ENCODE data around the gene GCC2. TPM values are rescaled to one million over a fixed set of nuclear protein-coding genes. Genes with fewer than 3 reads are reported as not detected.

Gene GCC2
- total RNA-seq = 10 to 100 TPM; 46.2 to 53.4 TPM

GRCh38 chr2:108448678-108449409 lies at the start of gene GCC2:
Gene GCC2 (plus strand): TSS chr2:108449206. CDS start chr2:108449275, 69 bp downstream.
- H3K27me3 Mint-ChIP-seq = no peaks in the 10 kb centered on the region
- H3K4me1 Mint-ChIP-seq = peaks cover 42% of the 10 kb centered on the region
- peaks cover 31% of the 10 kb centered on the region for H3K36me3 Mint-ChIP-seq (ENCODE audit: low read depth)
- H3K27ac Mint-ChIP-seq = peak within 1 kb of the TSS; percentile 96
- peaks cover 7% of the 10 kb centered on the region for H3K9me3 Mint-ChIP-seq
- ChIA-PET POLR2A (no interaction called here), CTCF (interaction anchor here (1.0 to 1.5 kb wide), 4 partner anchors 14 to 157 kb away, joined by 3 to 4 read pairs (median 3); no protein-coding TSS in a partner anchor)
- peak within 1 kb of the TSS; percentile 94 for H3K4me3 Mint-ChIP-seq
- peak; percentile 97 for DNase-seq

- Mint-ChIP-seq H3K9me3 (peaks cover 9% of the 10 kb centered on the region), H3K27me3 (no peaks in the 10 kb centered on the region), H3K4me3 (no peak overlapping the region), H3K36me3 (ENCODE audit: low read depth) (no peaks in the 10 kb centered on the region), H3K27ac (no peak overlapping the region), H3K4me1 (no peaks in the 10 kb centered on the region)
- CTCF ChIA-PET = no interaction called here
- DNase-seq = no peak
- POLR2A ChIA-PET = no interaction called here
Measured at GRCh38 chr2:108399479-108399878, 49.5 kb upstream of the GCC2 start.

DNA sequence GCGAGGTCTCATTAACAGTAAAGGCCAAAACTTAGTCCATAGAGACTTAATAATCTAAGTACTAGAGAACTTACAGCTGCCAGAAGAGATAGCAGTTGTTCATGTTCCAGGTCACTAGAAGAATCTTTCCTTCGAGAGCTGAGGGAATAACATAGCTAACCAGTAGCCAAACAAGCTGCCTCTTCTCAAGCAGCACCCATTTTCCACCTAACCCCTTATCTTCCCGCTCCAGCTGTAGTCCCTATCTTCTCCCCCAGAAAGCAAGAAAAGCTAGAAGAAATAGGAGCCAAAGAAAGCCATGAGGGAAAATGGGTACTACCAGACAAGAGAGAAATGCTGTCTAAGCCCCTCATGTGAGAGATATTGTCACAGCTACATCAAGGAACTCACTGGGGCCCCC lies 47.2 kb upstream of the GCC2 start:
- Mint-ChIP-seq H3K36me3 (ENCODE audit: low read depth) (no peaks in the 10 kb centered on the region), H3K27me3 (no peaks in the 10 kb centered on the region), H3K9me3 (peaks cover 25% of the 10 kb centered on the region), H3K4me1 (no peaks in the 10 kb centered on the region), H3K4me3 (no peak overlapping the region), H3K27ac (no peak overlapping the region)
- CTCF ChIA-PET = no interaction called here
- POLR2A ChIA-PET = interaction anchor here (0.6 kb wide), 1 partner anchor 30 kb away, joined by 8 read pairs; no protein-coding TSS in a partner anchor
- no peak for DNase-seq

- no peaks in the 10 kb centered on the region for H3K36me3 Mint-ChIP-seq (ENCODE audit: low read depth)
- no peaks in the 10 kb centered on the region for H3K27me3 Mint-ChIP-seq
- CTCF ChIA-PET = no interaction called here
- H3K27ac Mint-ChIP-seq = no peak overlapping the region
- no peaks in the 10 kb centered on the region for H3K4me1 Mint-ChIP-seq
- H3K4me3 Mint-ChIP-seq = no peak overlapping the region
- peaks cover 23% of the 10 kb centered on the region for H3K9me3 Mint-ChIP-seq
- DNase-seq = no peak
- POLR2A ChIA-PET = no interaction called here
Measured at GRCh38 chr2:108403494-108403893, 45.5 kb upstream of the GCC2 start.

- no peak overlapping the region for H3K4me3 Mint-ChIP-seq
- H3K36me3 Mint-ChIP-seq (ENCODE audit: low read depth) = no peaks in the 10 kb centered on the region
- POLR2A ChIA-PET = no interaction called here
- peaks cover 19% of the 10 kb centered on the region for H3K9me3 Mint-ChIP-seq
- DNase-seq = no peak
- H3K27ac Mint-ChIP-seq = no peak overlapping the region
- CTCF ChIA-PET = interaction anchor here (0.8 kb wide), 1 partner anchor 16 kb away, joined by 4 read pairs; no protein-coding TSS in a partner anchor
- H3K4me1 Mint-ChIP-seq = no peaks in the 10 kb centered on the region
- peaks cover 6% of the 10 kb centered on the region for H3K27me3 Mint-ChIP-seq
Measured at GRCh38 chr2:108404784-108405397, 44.1 kb upstream of the GCC2 start.

GRCh38 chr2:108407864-108408729 lies 40.9 kb upstream of the GCC2 start:
- H3K9me3 Mint-ChIP-seq = peaks cover 19% of the 10 kb centered on the region
- DNase-seq = no peak

DNA sequence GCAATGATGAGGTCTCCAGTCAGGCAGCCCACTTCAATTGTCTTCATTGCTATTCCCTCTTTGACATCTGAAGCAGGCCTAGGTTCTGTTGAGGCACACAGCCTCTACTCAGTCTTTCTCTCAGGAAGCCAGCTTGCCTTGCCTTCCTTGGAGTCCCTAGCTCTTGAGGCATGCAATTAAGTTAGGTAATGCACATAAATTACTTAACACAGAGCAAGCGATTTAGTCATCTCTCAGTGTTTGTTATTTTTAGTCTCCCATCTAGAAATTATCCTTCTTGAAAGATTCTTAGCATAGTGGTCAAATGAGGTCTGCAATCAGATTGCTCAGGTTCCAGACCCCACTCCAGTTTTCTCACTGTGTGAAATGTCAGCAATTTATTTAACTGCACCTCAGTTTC lies 39.2 kb upstream of the GCC2 start:
- Mint-ChIP-seq H3K27ac (no peak overlapping the region), H3K27me3 (peaks cover 9% of the 10 kb centered on the region), H3K4me1 (no peaks in the 10 kb centered on the region), H3K4me3 (no peak overlapping the region), H3K9me3 (peaks cover 14% of the 10 kb centered on the region), H3K36me3 (ENCODE audit: low read depth) (no peaks in the 10 kb centered on the region)
- no peak for DNase-seq
- POLR2A ChIA-PET = no interaction called here
- CTCF ChIA-PET = interaction anchor here (0.6 kb wide), 1 partner anchor 22 kb away, joined by 4 read pairs; no protein-coding TSS in a partner anchor

More at GRCh38 chr2:108407864-108408729, 40.9 kb upstream of the GCC2 start:
- H3K4me3 Mint-ChIP-seq = no peak overlapping the region
- ChIA-PET CTCF (no interaction called here), POLR2A (no interaction called here)
- H3K4me1 Mint-ChIP-seq = no peaks in the 10 kb centered on the region
- H3K27me3 Mint-ChIP-seq = peaks cover 6% of the 10 kb centered on the region
- no peak overlapping the region for H3K27ac Mint-ChIP-seq
- H3K36me3 Mint-ChIP-seq (ENCODE audit: low read depth) = no peaks in the 10 kb centered on the region

DNA sequence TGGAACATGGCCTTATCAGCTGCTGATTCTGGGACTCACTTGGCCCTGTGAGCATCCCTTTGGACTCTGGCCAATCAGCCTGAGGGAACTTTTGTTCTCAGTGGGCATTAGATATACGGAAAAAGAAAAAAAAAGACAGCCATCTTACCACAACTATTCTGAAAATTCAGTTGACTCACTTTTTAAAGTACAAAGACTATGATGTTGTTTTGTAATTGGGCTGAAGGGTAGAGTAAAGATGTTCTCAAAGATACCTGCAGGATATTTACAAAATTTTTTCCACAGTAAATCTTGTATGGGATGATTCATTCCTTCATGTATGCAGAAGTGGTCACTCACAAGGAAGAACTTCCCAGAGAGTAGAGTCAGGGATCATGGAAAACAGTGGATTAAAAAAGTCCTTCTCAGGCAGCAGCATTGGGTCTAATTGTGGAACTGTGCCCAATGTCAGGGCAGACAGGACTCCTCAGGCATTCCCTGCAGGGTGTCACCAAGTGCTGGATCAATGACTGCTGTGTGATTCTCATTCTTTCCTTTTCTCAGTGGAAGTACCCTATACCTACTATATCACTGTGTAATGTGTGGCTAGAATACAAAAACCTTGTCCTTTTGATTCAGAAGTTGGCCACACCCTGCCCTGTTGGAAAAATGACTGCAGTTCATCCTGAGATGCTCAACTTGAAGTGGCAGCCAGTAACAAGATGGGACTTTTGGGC lies 35.9 kb upstream of the GCC2 start:
- no peaks in the 10 kb centered on the region for H3K36me3 Mint-ChIP-seq (ENCODE audit: low read depth)
- H3K27me3 Mint-ChIP-seq = peaks cover 9% of the 10 kb centered on the region
- H3K9me3 Mint-ChIP-seq = no peaks in the 10 kb centered on the region
- H3K4me3 Mint-ChIP-seq = no peak overlapping the region
- no peak for DNase-seq
- POLR2A ChIA-PET = no interaction called here
- H3K27ac Mint-ChIP-seq = no peak overlapping the region
- CTCF ChIA-PET = no interaction called here
- no peaks in the 10 kb centered on the region for H3K4me1 Mint-ChIP-seq

DNA sequence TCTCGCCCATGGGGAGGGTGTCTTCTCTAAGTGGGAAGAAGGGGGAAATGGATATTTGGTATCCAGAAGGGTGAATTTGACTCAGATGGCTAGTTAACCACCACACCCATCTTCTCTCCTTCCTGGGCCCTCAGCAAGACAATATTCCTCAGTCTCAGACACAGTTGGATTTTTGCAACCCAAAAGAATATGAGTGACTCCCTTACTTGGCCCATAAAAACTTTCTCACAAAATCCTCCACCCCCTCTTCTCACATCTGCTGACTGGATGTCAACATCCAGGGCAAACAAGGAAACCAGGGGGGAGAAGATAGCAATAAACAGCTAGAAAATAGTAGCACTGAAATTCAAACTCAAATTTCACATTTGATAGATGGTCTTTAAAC lies 35.3 kb upstream of the GCC2 start:
- no peak overlapping the region for H3K27ac Mint-ChIP-seq
- no peaks in the 10 kb centered on the region for H3K9me3 Mint-ChIP-seq
- ChIA-PET POLR2A (no interaction called here), CTCF (no interaction called here)
- H3K4me1 Mint-ChIP-seq = no peaks in the 10 kb centered on the region
- no peak overlapping the region for H3K4me3 Mint-ChIP-seq
- no peak for DNase-seq
- H3K27me3 Mint-ChIP-seq = peaks cover 9% of the 10 kb centered on the region
- no peaks in the 10 kb centered on the region for H3K36me3 Mint-ChIP-seq (ENCODE audit: low read depth)

- CTCF ChIA-PET = no interaction called here
- POLR2A ChIA-PET = no interaction called here
- H3K27me3 Mint-ChIP-seq = peaks cover 4% of the 10 kb centered on the region
- no peaks in the 10 kb centered on the region for H3K9me3 Mint-ChIP-seq
- no peaks in the 10 kb centered on the region for H3K4me1 Mint-ChIP-seq
- no peak for DNase-seq
- no peak overlapping the region for H3K4me3 Mint-ChIP-seq
- no peaks in the 10 kb centered on the region for H3K36me3 Mint-ChIP-seq (ENCODE audit: low read depth)
- H3K27ac Mint-ChIP-seq = no peak overlapping the region
Measured at GRCh38 chr2:108414256-108414876, 34.6 kb upstream of the GCC2 start.

DNA sequence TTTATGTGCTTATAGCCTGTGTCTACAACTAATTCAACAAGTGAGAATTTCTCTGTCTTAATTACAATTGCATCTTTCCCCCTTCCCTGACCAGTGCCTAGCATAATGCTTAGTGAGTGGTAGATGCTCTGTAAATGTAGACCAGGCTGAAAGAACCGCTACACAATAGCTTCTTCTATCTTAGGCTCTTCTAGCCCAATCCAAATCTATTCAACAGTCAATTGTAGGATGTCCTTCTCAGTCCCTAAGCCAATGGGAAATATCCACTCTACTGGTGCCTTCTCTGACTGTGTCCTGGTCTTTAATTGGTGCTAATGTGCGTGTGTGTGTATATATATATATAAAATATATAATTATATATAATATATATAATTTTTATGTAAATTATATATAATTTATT lies 34.1 kb upstream of the GCC2 start:
- Mint-ChIP-seq H3K36me3 (ENCODE audit: low read depth) (no peaks in the 10 kb centered on the region), H3K9me3 (no peaks in the 10 kb centered on the region), H3K27me3 (peaks cover 4% of the 10 kb centered on the region), H3K4me1 (no peaks in the 10 kb centered on the region), H3K27ac (no peak overlapping the region), H3K4me3 (no peak overlapping the region)
- DNase-seq = no peak
- ChIA-PET CTCF (no interaction called here), POLR2A (no interaction called here)

GRCh38 chr2:108417254-108417653 lies 31.8 kb upstream of the GCC2 start:
- H3K27me3 Mint-ChIP-seq = peaks cover 4% of the 10 kb centered on the region
- H3K4me3 Mint-ChIP-seq = no peak overlapping the region
- H3K27ac Mint-ChIP-seq = no peak overlapping the region
- no peaks in the 10 kb centered on the region for H3K9me3 Mint-ChIP-seq
- CTCF ChIA-PET = no interaction called here
- POLR2A ChIA-PET = no interaction called here
- no peaks in the 10 kb centered on the region for H3K4me1 Mint-ChIP-seq
- no peaks in the 10 kb centered on the region for H3K36me3 Mint-ChIP-seq (ENCODE audit: low read depth)
- no peak for DNase-seq
